BLaER1 treated with 17β-estradiol and CSF1 and Interleukin-3, amounts not matched to agents 10 nM and 100 nM (cell line): ENCODE data around the gene HDGF.

Experiments
- H3K27ac ChIP-seq, 11 experiments: shearing (Covaris generic); formaldehyde crosslinking; 2 replicates each; pipeline ENCODE4 v1.8.1; 2022
- H3K27me3 ChIP-seq, 11 experiments: shearing (Covaris generic); formaldehyde crosslinking; 2 replicates each; pipeline ENCODE4 v1.8.1; 2022
- H3K36me3 ChIP-seq, 11 experiments: shearing (Covaris generic); formaldehyde crosslinking; 2 replicates each; pipeline ENCODE4 v1.8.1; 2022
- H3K4me1 ChIP-seq, 10 experiments: shearing (Covaris generic); formaldehyde crosslinking; 2 replicates each; pipeline ENCODE4 v1.8.1; 2022
- H3K4me2 ChIP-seq, 11 experiments: shearing (Covaris generic); formaldehyde crosslinking; 2 replicates each; pipeline ENCODE4 v1.8.1; 2022
- H3K4me3 ChIP-seq, 10 experiments: shearing (Covaris generic); formaldehyde crosslinking; 2 replicates each; pipeline ENCODE4 v1.8.1; 2022
- H3K9ac ChIP-seq, 11 experiments: shearing (Covaris generic); formaldehyde crosslinking; 2 replicates each; pipeline ENCODE4 v1.8.1; 2022
- H3K9me3 ChIP-seq, 11 experiments: shearing (Covaris generic); formaldehyde crosslinking; replicated peaks in 1 of 11; 2 replicates each; pipeline ENCODE4 v1.8.1; 2022
- H4K20me1 ChIP-seq, 11 experiments: shearing (Covaris generic); formaldehyde crosslinking; 2 replicates each; pipeline ENCODE4 v1.8.1; 2022
- Cebpa-rat ChIP-seq, 11 experiments: shearing (Covaris generic); IDR thresholded peaks; 2 replicates each; pipeline ENCODE4 v1.8.1; 2022

HDGF gene

GRCh38 chr1:156727926-156728598 lies 23.4 kb downstream of the HDGF start, which contains the start of gene METTL25B:
Gene METTL25B, plus strand, starts transcription at chr1:156728469. Its CDS starts 636 bp downstream, at chr1:156729105.
- no peaks in the 10 kb centered on the region for H3K9me3 ChIP-seq
- no peaks in the 10 kb centered on the region for H3K27me3 ChIP-seq
- peak within 1 kb of the TSS; percentile 66 to 98 (median 84) for H3K4me3 ChIP-seq
- peak within 1 kb of the TSS; percentile 94 to 100 (median 97) for H3K4me2 ChIP-seq
- peak within 1 kb of the TSS; percentile 65 to 87 (median 85) for H3K27ac ChIP-seq
- H3K36me3 ChIP-seq, result peaks cover 27 to 56% (median 37%) of the 10 kb centered on the region in 11 experiments
- TF ChIP-seq Cebpa-rat (IDR thresholded peaks at IDR 0.05), result no peak
- H4K20me1 ChIP-seq, result peaks cover 38 to 50% (median 45%) of the 10 kb centered on the region in 11 experiments
- peak within 1 kb of the TSS; percentile 80 to 91 (median 86) for H3K9ac ChIP-seq
- peaks cover 34 to 52% (median 47%) of the 10 kb centered on the region in 10 experiments for H3K4me1 ChIP-seq

GRCh38 chr1:156727492-156727891 lies 24.0 kb downstream of the HDGF start:
- Histone ChIP-seq H3K9ac (peak overlapping the region; percentile 80 to 91 (median 86)), H4K20me1 (peaks cover 42 to 56% (median 51%) of the 10 kb centered on the region in 11 experiments), H3K27ac (peak overlapping the region; percentile 65 to 87 (median 85); a peak in 21 of 22 replicates), H3K4me3 (peak overlapping the region; percentile 66 to 98 (median 84)), H3K4me1 (peaks cover 34 to 52% (median 47%) of the 10 kb centered on the region in 10 experiments), H3K9me3 (no peaks in the 10 kb centered on the region), H3K36me3 (peaks cover 30 to 56% (median 37%) of the 10 kb centered on the region in 11 experiments), H3K4me2 (peak overlapping the region; percentile 94 to 100 (median 97)), H3K27me3 (no peaks in the 10 kb centered on the region)
- no peak for TF ChIP-seq Cebpa-rat (IDR thresholded peaks at IDR 0.05)

GRCh38 chr1:156726549-156727226 lies 24.8 kb downstream of the HDGF start:
- no peak for TF ChIP-seq Cebpa-rat (IDR thresholded peaks at IDR 0.05)
- no peaks in the 10 kb centered on the region for H3K9me3 ChIP-seq
- H3K27me3 ChIP-seq, result no peaks in the 10 kb centered on the region
- peak overlapping the region; percentile 66 to 98 (median 84) for H3K4me3 ChIP-seq
- H4K20me1 ChIP-seq, result peaks cover 46 to 62% (median 58%) of the 10 kb centered on the region in 11 experiments
- H3K36me3 ChIP-seq, result peaks cover 37 to 56% (median 39%) of the 10 kb centered on the region in 11 experiments
- peaks cover 34 to 52% (median 47%) of the 10 kb centered on the region in 10 experiments for H3K4me1 ChIP-seq
- H3K9ac ChIP-seq, result peak overlapping the region; percentile 80 to 91 (median 86)
- H3K4me2 ChIP-seq, result peak overlapping the region; percentile 94 to 100 (median 97)
- H3K27ac ChIP-seq, result peak overlapping the region in 7 of 11 experiments; percentile 24 to 86 (median 86); a peak in 6 of 22 replicates

GRCh38 chr1:156725683-156726280 lies 25.7 kb downstream of the HDGF start:
- peaks cover 55 to 71% (median 67%) of the 10 kb centered on the region in 11 experiments for H4K20me1 ChIP-seq
- H3K27ac ChIP-seq, result peak overlapping the region in 4 of 11 experiments; percentile 6 to 33 (median 28); a peak in 3 of 22 replicates
- peak overlapping the region; percentile 94 to 100 (median 97) for H3K4me2 ChIP-seq
- H3K4me3 ChIP-seq, result peak overlapping the region; percentile 66 to 98 (median 84)
- peak overlapping the region; percentile 54 to 91 (median 86); a peak in 21 of 22 replicates for H3K9ac ChIP-seq
- H3K9me3 ChIP-seq, result no peaks in the 10 kb centered on the region
- TF ChIP-seq Cebpa-rat (IDR thresholded peaks at IDR 0.05), result no peak
- H3K36me3 ChIP-seq, result peaks cover 46 to 62% (median 47%) of the 10 kb centered on the region in 11 experiments
- H3K27me3 ChIP-seq, result no peaks in the 10 kb centered on the region
- H3K4me1 ChIP-seq, result peaks cover 34 to 60% (median 50%) of the 10 kb centered on the region in 10 experiments

- H3K27me3 ChIP-seq, result no peaks in the 10 kb centered on the region
- H3K9ac ChIP-seq, result 0 out of 22 replicates have a peak overlapping the region, but pooled peaks of 1 of the 11 experiments have one; percentile 17
- H3K27ac ChIP-seq, result no peak overlapping the region
- no peak overlapping the region for H3K4me2 ChIP-seq
- H4K20me1 ChIP-seq, result peaks cover 49 to 97% (median 80%) of the 10 kb centered on the region in 11 experiments
- H3K4me3 ChIP-seq, result no peak overlapping the region
- H3K9me3 ChIP-seq, result no peaks in the 10 kb centered on the region
- no peak for TF ChIP-seq Cebpa-rat (IDR thresholded peaks at IDR 0.05)
- H3K4me1 ChIP-seq, result peaks cover 15 to 33% (median 25%) of the 10 kb centered on the region in 10 experiments
- peaks cover 62 to 91% (median 71%) of the 10 kb centered on the region in 11 experiments for H3K36me3 ChIP-seq
Measured at GRCh38 chr1:156721535-156721934, 29.9 kb downstream of the HDGF start.

- H3K27me3 ChIP-seq, result no peaks in the 10 kb centered on the region
- no peak overlapping the region for H3K4me2 ChIP-seq
- H4K20me1 ChIP-seq, result peaks cover 46 to 93% (median 76%) of the 10 kb centered on the region in 11 experiments
- no peaks in the 10 kb centered on the region for H3K9me3 ChIP-seq
- peaks cover 15 to 29% (median 21%) of the 10 kb centered on the region in 10 experiments for H3K4me1 ChIP-seq
- peaks cover 62 to 87% (median 71%) of the 10 kb centered on the region in 11 experiments for H3K36me3 ChIP-seq
- 0 out of 22 replicates have a peak overlapping the region, but pooled peaks of 3 of the 11 experiments have one; percentile 9 to 30 (median 17) for H3K9ac ChIP-seq
- no peak for TF ChIP-seq Cebpa-rat (IDR thresholded peaks at IDR 0.05)
- no peak overlapping the region for H3K27ac ChIP-seq
- no peak overlapping the region for H3K4me3 ChIP-seq
Measured at GRCh38 chr1:156721131-156721530, 30.3 kb downstream of the HDGF start.

- Histone ChIP-seq H3K4me3 (no peak overlapping the region), H3K9ac (no peak overlapping the region)
Measured at GRCh38 chr1:156717351-156717750, 34.1 kb downstream of the HDGF start.

GRCh38 chr1:156714830-156715229 lies 36.6 kb downstream of the HDGF start:
- peaks cover 8 to 28% (median 15%) of the 10 kb centered on the region in 11 experiments; a peak in 19 of 22 replicates for H3K36me3 ChIP-seq
- peaks cover 0 to 74% (median 17%) of the 10 kb centered on the region in 11 experiments; a peak in 18 of 22 replicates for H4K20me1 ChIP-seq
- no peak overlapping the region for H3K9ac ChIP-seq
- no peak for TF ChIP-seq Cebpa-rat (IDR thresholded peaks at IDR 0.05)
- no peaks in the 10 kb centered on the region for H3K9me3 ChIP-seq
- no peak overlapping the region for H3K4me2 ChIP-seq
- peaks cover 0 to 5% (median 0%) of the 10 kb centered on the region in 10 experiments; a peak in 1 of 20 replicates for H3K4me1 ChIP-seq
- H3K27me3 ChIP-seq, result no peaks in the 10 kb centered on the region
- H3K27ac ChIP-seq, result no peak overlapping the region
- H3K4me3 ChIP-seq, result no peak overlapping the region

More at GRCh38 chr1:156717351-156717750, 34.1 kb downstream of the HDGF start:
- Histone ChIP-seq H3K4me1 (peaks cover 0 to 9% (median 0%) of the 10 kb centered on the region in 10 experiments; a peak in 3 of 20 replicates), H3K27me3 (no peaks in the 10 kb centered on the region), H3K9me3 (no peaks in the 10 kb centered on the region), H4K20me1 (peaks cover 13 to 81% (median 43%) of the 10 kb centered on the region in 11 experiments; a peak in 21 of 22 replicates), H3K4me2 (no peak overlapping the region), H3K36me3 (peaks cover 32 to 53% (median 37%) of the 10 kb centered on the region in 11 experiments), H3K27ac (no peak overlapping the region)
- TF ChIP-seq Cebpa-rat (IDR thresholded peaks at IDR 0.05), result no peak
